HG03097 (cell line): ENCODE data around the gene ST8SIA4.

Experiments
- ATAC-seq: cut with Tn5 transposase; IDR thresholded peaks from one replicate; pipeline ENCODE4 v1.9.1; 2021; ENCODE audit not compliant: unreplicated experiment, low FRiP score

Gene ST8SIA4

DNA sequence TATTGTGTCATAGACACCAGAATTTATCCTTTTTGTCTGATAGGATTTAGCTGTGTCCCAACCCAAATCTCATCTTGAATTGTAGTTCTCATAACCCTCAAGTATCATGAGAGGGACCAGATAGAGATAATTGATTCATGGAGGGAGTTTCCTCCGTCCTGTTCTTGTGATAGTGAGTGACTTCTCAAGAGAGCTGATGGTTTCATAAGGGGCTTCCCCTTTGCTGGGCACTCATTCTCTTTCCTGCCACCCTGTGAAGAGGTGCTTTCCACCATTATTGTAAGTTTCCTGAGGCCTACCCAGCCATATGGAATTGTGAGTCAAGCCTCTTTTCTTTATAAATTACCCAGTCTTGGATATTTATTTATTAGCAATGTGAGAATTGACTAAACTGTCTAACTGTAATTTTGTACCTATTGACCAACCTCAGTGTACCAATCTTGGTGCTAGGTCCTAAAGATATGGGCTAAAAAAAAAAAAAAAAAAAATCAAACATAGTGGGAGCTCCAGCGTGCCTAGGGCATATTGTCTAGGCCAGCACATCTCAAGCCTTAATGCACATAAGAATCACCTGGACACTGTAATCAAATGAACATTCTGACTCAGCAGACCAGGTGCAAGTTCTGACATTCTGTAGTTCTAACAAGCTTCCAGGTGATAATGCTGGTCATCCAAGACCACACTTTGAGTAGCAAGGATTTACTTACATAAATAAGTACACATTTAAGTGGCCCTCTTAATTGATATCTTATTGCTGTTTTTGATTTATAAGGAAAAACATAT is 30.5 kb downstream of the ST8SIA4 start:
- peak; percentile 57 for ATAC-seq

DNA sequence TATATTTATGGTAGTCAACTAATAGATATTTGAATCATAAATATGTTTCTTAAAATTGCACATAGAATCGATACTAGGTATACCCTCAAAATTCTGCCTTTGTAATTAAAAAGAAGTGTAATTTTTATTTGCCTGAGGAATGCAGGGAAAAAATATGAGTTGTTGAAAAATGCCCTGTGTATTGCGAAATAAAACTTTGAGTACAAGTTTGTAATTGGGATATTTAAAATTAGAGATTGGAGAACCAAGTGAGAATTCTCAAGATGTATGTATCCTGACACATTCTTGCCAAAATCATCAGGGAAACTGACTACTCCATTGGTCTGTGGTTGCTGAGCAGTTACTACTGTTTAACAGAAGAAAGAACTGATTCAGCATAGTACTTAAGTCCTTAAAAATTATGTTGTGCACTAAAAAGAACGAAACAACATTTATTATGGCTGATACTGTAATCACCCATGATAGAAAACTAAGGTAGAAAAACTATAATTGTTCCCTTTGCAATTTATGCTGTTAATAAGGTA is 36.0 kb downstream of the ST8SIA4 start:
- ATAC-seq, result no peak

DNA sequence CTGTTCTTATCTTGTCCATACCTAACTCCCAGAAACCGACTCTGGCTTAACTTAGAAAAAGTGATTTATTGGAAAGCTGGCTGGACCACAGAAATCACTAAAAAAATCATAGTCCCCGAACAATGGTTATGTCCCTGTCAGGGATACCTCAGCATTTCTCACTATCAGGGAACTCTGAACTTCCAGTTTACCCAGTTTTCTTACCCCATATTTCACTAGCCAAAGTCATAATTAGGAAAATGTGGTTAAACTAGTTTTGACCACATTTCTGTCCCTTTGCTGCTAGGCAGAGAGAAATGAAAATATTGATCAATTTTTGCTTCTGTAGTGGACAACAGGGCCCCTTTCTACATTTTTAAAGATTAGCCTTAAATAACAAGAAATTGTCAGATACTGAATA is 38.2 kb downstream of the ST8SIA4 start:
- no peak for ATAC-seq

DNA sequence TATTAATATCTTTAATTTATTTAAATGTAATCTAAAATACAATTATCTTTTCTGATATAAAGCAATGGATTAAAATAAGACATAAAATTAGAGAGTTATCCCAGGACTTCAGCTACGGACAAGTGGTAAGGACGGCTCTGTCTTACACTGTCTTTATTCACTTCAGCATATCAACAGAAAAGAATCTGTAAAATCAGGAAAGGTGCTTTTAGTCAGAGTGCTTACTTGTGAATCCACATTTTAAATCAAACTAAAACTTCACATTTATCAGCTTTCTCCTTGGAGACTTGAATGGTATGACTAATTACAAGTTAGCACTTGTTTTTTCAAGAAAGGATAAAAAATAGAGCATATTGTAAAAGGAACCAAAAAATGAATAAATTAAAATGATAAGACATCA is 39.3 kb downstream of the ST8SIA4 start:
- ATAC-seq, result no peak

DNA sequence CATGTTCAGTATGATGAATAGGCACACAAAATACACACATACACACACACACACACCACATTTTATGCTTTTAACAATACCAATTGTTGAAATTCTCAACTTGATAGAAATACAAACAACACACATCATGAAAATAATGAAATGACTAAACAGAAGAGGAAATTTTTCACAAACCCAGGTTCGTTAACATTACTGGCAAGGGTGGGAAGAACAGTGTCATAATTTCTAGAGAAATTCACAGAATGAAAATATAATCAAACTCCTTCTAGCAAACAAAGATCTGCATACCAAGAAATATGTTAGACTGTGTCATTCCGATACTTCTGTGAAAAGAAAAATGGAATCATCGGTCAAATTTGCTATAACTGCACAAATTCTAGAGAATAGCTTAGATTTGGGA is 41.9 kb downstream of the ST8SIA4 start:
- ATAC-seq, result no peak

DNA sequence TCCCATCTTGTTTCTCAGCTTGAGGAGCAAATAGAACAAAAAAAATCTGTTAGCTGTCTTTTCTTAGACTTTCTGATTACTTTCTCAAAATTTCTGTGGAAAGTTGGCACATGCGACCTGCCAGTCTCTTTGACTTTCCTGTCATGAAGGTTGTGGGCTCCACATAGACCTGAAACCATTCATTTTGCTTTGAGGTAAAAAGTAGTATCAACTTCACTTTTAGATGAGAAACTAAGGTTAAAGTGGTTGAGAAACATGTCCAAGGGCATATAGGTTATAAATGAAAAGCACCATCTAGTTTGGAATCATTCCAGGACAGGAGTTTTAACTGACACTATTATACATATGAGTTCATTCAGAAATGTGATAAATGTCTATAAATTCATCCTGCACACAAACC is 42.7 kb downstream of the ST8SIA4 start:
- ATAC-seq, result peak; percentile 53

DNA sequence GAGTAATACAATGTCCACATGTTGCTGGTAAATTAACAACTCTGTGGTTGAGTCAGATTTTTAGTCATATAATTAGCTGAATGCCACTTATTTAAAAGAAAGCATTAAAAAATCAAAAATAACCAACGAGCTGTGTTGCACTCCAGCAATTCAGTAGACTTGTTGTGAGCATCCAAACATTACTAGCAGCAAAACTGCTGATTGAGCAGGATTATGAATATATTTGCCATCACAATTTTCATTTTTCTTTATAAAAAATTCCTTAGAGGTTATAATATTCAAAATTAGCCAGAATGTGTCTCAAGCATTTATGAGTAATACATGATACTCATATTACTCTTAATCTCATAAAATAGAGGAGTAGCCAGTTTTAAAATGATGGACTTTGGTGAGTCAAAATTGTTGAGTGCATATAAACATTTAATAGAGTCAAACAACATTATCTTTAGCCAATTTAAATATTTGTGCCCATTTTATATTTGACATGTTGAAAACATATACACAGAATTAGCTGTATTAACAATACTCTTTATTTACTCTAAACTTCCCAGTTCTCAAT is 44.0 kb downstream of the ST8SIA4 start:
- no peak for ATAC-seq

DNA sequence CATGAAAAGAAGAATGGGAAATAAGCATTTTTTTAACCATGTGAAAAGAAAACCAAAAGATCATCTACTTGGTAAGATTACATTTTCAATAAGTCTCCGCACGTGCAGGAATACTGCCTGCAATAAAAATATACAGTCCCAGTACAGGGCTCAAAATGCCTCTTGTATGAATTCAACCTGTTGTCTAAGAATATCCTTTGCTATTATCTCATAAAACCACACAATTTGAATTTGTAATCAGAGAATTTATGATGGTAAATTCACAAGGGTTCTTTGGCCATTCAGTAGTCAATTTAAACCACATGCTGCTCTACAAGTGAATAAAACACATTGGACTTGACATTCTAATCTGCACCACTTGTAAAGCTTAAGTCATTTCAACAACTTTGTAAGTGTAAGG is 46.6 kb downstream of the ST8SIA4 start:
- ATAC-seq, result no peak

DNA sequence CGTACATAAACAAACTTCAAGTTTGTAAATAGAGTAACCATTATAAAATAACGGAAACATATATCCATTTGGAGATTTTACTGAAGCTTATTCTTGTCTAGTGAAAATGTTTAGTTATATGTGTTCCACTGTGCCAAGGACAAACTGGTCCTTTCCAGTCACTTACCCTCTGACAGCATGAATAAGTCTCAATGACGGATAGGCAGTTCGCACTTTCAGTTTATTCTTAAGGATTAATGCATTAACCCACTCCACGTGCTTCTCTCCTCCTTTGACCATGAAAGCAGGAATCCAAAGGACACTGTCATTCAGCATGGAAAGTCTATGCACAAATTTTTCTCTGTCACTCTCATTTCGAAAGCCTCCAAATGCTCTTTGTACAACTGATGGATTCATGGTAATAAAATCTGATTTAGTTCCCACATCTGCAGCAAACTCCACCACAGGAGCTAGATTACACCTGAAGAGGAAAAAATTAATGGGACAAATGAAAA is 47.1 kb downstream of the ST8SIA4 start:
- ATAC-seq, result no peak

DNA sequence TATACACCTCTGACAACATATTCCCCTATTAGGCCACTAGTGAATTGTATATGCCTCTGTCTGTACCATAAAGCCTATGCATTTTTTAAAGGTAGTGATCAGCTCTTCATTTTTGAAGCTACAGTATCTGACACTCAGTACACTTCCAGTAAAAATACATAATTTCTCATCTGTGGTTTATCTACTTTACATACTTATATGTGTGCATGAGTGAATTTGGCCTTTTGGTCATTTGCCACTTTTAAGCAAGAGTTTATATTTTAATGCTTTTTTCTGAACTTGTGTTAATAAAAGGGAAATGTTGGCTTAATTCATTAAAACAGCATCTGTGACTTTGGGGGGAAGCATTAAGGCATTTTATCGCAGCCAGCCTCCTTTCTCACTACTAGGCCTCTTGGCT is 47.8 kb downstream of the ST8SIA4 start:
- ATAC-seq, result no peak

DNA sequence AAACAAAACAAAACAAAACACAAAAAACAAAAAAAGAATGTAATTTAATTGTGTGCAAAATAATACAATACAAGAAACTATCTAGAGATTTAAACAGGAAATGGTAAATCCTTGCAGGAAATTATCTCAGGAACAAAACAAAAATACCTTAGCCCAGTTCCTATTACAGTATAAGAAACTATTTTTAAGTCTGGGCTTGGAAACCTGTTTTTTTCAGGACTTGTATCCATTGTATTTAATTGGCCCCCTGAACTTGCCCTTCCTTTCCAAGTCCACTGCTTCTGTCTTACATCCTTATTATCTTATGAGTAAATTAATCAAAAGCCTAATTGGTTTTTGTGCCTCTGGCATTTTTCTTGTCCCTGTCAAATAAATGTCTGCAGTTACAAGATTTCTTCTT is 48.5 kb downstream of the ST8SIA4 start:
- ATAC-seq, result no peak

DNA sequence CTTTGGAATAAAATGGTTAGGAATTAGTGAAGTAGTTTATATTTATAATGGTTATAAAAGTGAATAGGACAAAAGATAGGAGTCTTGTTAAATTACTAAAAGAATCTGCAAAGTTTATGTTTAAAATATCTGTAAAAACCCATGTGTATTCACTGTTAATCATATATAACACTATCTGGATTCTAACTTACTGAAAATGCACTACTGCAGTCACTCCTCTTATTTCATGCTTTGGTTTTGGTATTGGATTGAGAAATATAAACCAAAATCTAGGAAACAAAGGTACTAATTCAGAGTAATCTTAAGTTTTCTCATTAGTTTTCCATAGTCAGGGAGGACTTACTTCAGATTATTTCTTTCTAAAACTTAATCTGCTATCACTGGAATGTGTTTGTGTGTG is 49.5 kb downstream of the ST8SIA4 start:
- ATAC-seq, result no peak

DNA sequence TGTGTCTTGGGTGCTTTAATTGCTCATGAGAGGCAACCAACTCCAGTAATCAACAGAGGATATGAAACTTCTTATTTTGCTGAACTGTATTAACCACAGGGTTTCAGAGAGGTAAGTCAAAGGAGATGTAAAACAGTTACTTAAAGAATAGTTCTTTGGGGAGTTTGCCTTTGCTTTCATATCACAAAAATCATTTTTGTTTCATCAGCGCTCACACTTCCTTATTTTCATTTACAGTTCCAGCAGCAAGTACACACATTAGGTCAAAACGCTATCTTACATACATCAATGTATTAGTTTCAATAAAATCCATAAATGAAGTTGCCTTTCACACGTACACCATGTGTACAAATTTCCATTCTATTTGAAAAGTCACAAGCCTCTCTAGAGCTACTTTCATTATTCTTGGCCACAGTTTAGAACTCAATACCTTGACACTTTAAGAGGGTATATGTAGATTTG is 50.1 kb downstream of the ST8SIA4 start:
- peak; percentile 97 for ATAC-seq

DNA sequence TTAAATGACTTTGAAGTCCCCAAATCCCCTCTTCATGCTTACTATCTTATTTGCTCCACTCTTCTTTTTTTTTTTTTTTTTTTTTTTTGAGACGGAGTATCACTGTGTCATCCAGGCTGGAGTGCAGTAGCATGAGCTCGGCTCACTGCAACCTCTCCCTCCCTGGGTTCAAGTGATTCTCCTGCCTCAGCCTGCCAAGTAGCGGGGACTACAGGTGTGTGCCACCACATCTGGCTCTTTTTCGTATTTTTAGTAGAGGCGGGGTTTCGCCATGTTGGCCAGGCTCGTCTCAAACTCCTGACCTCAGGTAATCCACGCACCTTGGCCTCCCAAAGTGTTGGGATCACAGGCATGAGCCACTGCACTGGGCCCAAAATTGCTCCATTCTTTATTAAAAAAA is 51.0 kb downstream of the ST8SIA4 start:
- ATAC-seq, result no peak

DNA sequence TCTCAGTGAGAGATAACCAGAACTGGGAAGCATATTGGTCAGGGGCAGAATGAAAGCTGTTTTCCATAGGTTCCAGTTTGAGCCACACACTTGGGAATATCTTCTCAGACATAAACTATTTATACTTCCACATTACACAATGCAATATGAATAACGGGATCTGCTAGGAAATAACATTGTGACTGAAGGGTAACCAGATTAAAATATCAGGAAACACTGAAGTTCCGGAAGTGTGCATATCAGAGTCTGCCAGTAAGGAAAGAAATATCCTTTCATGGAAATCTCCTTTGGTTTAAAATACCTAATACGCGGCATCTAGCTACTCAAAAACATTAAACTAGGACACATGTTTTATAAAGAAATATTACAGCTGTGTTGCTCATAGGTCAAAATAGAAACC is 56.3 kb downstream of the ST8SIA4 start:
- ATAC-seq, result no peak

DNA sequence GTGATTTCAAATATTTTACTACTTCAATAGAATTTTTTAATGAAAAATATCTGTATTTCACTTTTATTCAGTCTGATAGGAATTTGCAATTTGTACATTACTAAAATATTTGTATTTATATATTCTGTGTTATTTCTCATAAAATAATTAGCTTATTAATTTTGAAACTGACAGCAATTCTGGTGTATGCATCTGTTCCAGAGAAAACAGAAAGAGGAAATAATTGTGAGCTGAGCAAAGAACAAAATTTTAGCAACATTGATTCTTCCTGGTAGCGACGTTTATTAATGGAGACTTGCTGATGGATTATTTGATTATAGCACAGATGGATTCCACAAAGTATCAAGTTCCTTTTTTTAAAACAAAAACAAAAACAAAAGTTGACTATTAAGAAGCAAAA is 61.0 kb downstream of the ST8SIA4 start:
- ATAC-seq, result no peak

DNA sequence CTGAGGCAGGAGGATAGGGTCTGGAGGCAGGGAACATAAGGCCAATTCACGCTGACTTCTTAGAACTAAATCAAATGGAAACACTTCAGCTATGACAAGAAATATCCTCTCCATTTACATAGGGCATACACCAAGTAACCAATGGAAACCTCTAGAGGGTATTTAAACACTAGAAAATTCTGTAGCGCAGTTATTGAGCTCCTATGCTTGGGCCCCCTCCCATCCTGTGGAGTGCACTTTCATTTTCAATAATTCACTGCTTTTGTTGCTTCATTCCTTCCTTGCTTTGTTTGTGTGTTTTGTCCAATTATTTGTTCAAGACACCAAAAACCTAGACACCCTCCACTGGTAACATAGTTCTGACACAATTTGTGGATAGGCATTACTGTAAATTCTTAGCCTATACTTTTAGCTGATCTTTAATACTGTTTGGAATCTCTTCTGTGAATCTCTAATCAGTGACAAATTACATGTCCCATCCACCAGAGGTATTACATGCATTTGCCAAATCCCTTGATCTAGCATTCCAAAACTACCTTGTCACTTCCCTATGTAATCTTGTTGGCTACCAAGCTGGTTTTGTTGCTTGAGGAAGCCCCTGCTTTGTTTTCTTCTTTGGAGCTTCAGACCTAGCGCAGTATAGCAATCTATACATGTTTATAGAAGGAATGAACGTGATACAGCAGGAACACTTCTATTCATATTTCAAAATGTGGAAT is 61.6 kb downstream of the ST8SIA4 start:
- ATAC-seq, result peak; percentile 19

DNA sequence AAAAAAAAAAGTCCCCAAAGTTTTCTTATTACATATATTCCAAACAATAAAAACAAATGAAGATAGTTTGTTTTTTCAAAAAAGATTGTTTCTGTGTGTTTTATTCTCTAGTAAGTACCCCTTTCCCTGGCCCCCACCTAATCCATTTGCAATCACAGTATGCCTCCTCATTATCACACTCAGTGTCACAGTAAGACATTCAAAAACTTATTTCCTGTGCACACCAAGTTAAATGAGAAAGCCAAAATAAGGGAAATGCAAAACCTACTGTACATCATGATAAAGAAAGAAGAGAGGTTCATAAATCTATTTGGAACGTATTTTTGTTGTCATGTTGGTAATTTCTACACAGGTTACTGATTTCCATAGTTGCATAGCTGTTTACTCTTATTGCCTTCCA is 62.3 kb downstream of the ST8SIA4 start:
- ATAC-seq, result peak; percentile 32

DNA sequence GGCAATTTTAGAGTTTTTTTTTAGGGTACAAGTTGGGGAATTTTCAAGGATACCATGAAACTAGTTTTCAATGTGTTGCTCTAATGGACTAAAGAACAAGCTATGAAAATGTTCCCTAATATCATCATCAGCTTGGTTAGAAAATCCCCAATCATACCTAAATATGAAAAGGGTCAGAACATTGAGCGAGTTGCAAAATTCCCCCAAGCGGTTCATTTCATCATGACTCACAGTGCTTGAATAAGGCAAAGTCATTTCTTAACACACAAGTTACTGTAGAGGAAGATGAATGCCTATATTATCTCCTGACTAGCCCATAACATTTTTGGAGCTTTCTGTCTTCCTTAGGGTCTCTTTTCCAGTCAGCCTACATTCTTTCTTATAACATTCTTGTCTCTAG is 62.7 kb downstream of the ST8SIA4 start:
- peak; percentile 68 for ATAC-seq

DNA sequence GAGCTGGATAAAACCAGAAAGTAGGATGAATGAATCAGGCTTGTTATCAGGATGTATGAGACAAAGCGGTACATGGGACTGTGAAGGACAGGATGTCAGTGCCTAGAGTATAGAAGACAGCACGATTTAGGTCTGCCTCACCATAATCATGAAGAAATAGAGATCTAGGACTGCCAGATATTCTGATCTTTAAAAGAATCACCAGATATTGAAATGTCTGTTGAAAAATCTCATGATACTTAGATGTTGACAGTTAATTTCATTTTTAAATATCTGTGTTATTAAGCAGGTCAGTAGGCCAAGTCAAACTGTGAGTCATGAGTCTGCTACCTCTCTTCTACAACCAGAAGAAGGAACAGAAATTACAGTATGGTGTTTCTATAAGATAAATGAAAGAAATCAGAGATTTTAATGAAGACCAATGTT is 65.0 kb downstream of the ST8SIA4 start:
- no peak for ATAC-seq

DNA sequence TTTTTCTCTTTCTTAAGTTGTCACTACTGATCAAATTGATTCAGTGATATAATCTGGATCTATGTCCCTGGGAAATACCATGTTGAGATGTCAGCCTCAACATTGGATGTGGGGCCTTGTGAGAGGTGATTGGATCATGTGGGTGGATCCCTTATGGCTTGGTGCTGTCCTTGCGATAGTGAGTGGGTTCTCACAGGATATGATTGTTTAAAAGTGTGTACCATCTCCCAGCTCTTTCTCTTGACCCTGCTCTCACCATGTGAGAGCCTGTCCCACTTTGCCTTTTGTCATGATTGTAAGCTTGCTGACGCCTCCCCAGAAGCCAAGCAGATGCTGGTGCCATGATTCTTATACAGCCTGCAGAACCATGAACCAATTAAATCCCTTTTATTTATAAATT is 68.6 kb downstream of the ST8SIA4 start:
- no peak for ATAC-seq
